ENCODE data around the gene HTRA2. TPM values are rescaled to one million over a fixed set of nuclear protein-coding genes. Genes with fewer than 3 reads are reported as not detected.

The HTRA2 gene
- polyA plus RNA-seq, 1 donor (not counting 4 experiments of a cell fraction or from before 2014, with no cell fraction given) = 25.5 TPM

DNA sequence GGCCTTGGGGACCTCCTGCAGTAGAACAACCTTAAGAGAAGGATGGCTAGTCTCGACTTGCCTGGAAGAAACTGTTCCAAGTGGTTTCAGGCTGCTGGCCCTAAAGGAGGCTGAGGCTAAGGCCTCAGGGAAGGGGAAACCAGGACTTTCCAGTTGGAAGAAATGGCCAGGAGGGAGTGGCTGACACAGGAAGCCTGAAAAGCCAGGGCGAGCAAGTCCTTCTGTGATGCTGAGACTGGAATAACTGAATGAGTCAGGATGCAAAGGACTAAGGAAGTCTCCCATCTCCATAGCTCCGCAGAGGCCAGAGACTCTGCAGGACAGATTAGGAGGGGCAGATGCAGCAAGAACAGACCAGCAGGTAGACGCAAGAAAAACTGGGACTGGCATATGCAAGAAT, 7.4 kb downstream of the HTRA2 start:
- Histone ChIP-seq H3K9me1 (ENCODE audit: control insufficient read depth, extremely low read depth, insufficient read depth, low read length) (peaks cover 4% of the 10 kb centered on the region), H3K4me3 (ENCODE audit: control insufficient read depth in 2 of 3, extremely low read depth in 1 of 3, insufficient read depth in 2 of 3, low read depth in 1 of 3, low read length in 3 of 3) (no peak overlapping the region), H3K36me3 (ENCODE audit: control insufficient read depth in 2 of 2, extremely low read depth in 1 of 2, insufficient read depth in 2 of 2, low read length in 2 of 2) (peaks cover 0 to 8% of the 10 kb centered on the region in 2 experiments), H3K4me2 (ENCODE audit: control insufficient read depth, extremely low read depth, insufficient read depth, low read depth, low read length) (peak overlapping the region; percentile 47), H2AFZ (ENCODE audit: control insufficient read depth, low read length) (peak overlapping the region; percentile 50), H3K27ac (ENCODE audit: control insufficient read depth, insufficient read depth, low read length) (no peak overlapping the region), H4K20me1 (ENCODE audit: control insufficient read depth, extremely low read depth, insufficient read depth, low read length) (no peaks in the 10 kb centered on the region), H3K9me3 (ENCODE audit: control insufficient read depth, low read depth, low read length) (no peaks in the 10 kb centered on the region), H3K4me1 (ENCODE audit: control insufficient read depth, extremely low read depth, insufficient read depth, low read length) (peaks cover 12% of the 10 kb centered on the region), H3K27me3 (ENCODE audit: control insufficient read depth, extremely low read depth, insufficient read depth, low read length) (no peaks in the 10 kb centered on the region), H3K79me2 (ENCODE audit: control insufficient read depth, insufficient read depth, low read length) (no peaks in the 10 kb centered on the region), H3K9ac (ENCODE audit: control insufficient read depth, extremely low read depth, insufficient read depth, low read length) (no peak overlapping the region)
- TF ChIP-seq, protein P1, sequence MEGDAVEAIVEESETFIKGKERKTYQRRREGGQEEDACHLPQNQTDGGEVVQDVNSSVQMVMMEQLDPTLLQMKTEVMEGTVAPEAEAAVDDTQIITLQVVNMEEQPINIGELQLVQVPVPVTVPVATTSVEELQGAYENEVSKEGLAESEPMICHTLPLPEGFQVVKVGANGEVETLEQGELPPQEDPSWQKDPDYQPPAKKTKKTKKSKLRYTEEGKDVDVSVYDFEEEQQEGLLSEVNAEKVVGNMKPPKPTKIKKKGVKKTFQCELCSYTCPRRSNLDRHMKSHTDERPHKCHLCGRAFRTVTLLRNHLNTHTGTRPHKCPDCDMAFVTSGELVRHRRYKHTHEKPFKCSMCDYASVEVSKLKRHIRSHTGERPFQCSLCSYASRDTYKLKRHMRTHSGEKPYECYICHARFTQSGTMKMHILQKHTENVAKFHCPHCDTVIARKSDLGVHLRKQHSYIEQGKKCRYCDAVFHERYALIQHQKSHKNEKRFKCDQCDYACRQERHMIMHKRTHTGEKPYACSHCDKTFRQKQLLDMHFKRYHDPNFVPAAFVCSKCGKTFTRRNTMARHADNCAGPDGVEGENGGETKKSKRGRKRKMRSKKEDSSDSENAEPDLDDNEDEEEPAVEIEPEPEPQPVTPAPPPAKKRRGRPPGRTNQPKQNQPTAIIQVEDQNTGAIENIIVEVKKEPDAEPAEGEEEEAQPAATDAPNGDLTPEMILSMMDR (optimal IDR thresholded peaks at IDR 0.05 in 1 of 3, IDR thresholded peaks at IDR 0.05 in 1 of 3, conservative IDR thresholded peaks at IDR 0.05 in 1 of 3; ENCODE audit: extremely low read depth in 1 of 3, insufficient read depth in 2 of 3, low read length in 3 of 3) = no peak
- no peak for TF ChIP-seq EZH2 (IDR thresholded peaks at IDR 0.05; ENCODE audit: low read length)
- peak; percentile 84 for FAIRE-seq
- peak; percentile 67 for DNase-seq (ENCODE audit: low read depth, low spot score)
- dilution Hi-C loops (cut with MboI; ENCODE audit: extremely low pct_ligation_motif_present, low sequenced_read_pairs) = no loop called here

DNA sequence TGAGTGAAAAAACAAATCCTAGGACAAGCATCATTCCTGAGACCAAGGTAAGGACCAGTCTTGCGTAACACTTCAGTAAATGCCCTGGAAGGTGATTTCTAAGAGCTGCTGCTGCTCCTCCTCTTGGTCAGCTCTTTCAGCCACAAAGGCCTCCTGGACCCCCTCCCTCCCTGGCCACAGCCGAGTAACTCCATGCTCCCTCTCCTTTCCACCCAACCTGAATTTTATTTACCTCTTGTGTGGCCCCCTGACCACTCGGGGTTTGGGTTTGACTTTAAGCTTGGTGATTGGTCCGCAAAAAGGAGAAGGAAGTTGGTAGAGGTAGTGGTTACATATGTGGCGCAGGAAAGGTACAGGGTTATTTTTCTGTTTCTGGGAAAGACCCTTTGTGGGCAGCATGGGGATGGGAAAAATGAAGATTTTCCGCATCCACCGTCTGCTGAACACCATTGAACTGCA, 9.2 kb downstream of the HTRA2 start:
- Histone ChIP-seq H3K4me2 (ENCODE audit: control insufficient read depth, extremely low read depth, insufficient read depth, low read depth, low read length) (no peak overlapping the region), H2AFZ (ENCODE audit: control insufficient read depth, low read length) (no peak overlapping the region), H3K79me2 (ENCODE audit: control insufficient read depth, insufficient read depth, low read length) (no peaks in the 10 kb centered on the region), H3K27me3 (ENCODE audit: control insufficient read depth, extremely low read depth, insufficient read depth, low read length) (no peaks in the 10 kb centered on the region), H3K4me1 (ENCODE audit: control insufficient read depth, extremely low read depth, insufficient read depth, low read length) (peaks cover 12% of the 10 kb centered on the region), H4K20me1 (ENCODE audit: control insufficient read depth, extremely low read depth, insufficient read depth, low read length) (no peaks in the 10 kb centered on the region), H3K9ac (ENCODE audit: control insufficient read depth, extremely low read depth, insufficient read depth, low read length) (no peak overlapping the region), H3K4me3 (ENCODE audit: control insufficient read depth in 2 of 3, extremely low read depth in 1 of 3, insufficient read depth in 2 of 3, low read depth in 1 of 3, low read length in 3 of 3) (no peak overlapping the region), H3K27ac (ENCODE audit: control insufficient read depth, insufficient read depth, low read length) (no peak overlapping the region), H3K9me1 (ENCODE audit: control insufficient read depth, extremely low read depth, insufficient read depth, low read length) (peaks cover 4% of the 10 kb centered on the region), H3K9me3 (ENCODE audit: control insufficient read depth, low read depth, low read length) (no peaks in the 10 kb centered on the region), H3K36me3 (ENCODE audit: control insufficient read depth in 2 of 2, extremely low read depth in 1 of 2, insufficient read depth in 2 of 2, low read length in 2 of 2) (no peaks in the 10 kb centered on the region)
- FAIRE-seq (no peak), DNase-seq (ENCODE audit: low read depth, low spot score) (no peak)
- TF ChIP-seq, protein P1 (optimal IDR thresholded peaks at IDR 0.05 in 1 of 3, IDR thresholded peaks at IDR 0.05 in 1 of 3, conservative IDR thresholded peaks at IDR 0.05 in 1 of 3; ENCODE audit: extremely low read depth in 1 of 3, insufficient read depth in 2 of 3, low read length in 3 of 3) = no peak
- no peak for TF ChIP-seq EZH2 (IDR thresholded peaks at IDR 0.05; ENCODE audit: low read length)
- dilution Hi-C loops (cut with MboI; ENCODE audit: extremely low pct_ligation_motif_present, low sequenced_read_pairs) = no loop called here

Data from keratinocyte (primary cell).